Raji (cell line): Measurements from ENCODE around the gene SMYD4.

ENCODE experiments used
- POLR2A ChIP-seq: IDR thresholded peaks from 2 replicates; pipeline ENCODE4 v1.6.1; 2011; ENCODE audit warnings: low read depth, low read length, control low read depth; ENCODE audit not compliant: insufficient read depth

The SMYD4 gene

GRCh38 chr17:1773696-1774181, 56.0 kb downstream of the SMYD4 start:
- TF ChIP-seq POLR2A = no peak

GRCh38 chr17:1769822-1770477, 59.8 kb downstream of the SMYD4 start:
- TF ChIP-seq POLR2A = no peak

GRCh38 chr17:1767358-1767757, 62.3 kb downstream of the SMYD4 start:
- TF ChIP-seq POLR2A = no peak

GRCh38 chr17:1766382-1767135, 63.1 kb downstream of the SMYD4 start:
- TF ChIP-seq POLR2A = no peak

GRCh38 chr17:1765576-1765975, 64.1 kb downstream of the SMYD4 start:
- no peak for TF ChIP-seq POLR2A

GRCh38 chr17:1764284-1764683, 65.4 kb downstream of the SMYD4 start:
- no peak for TF ChIP-seq POLR2A

- TF ChIP-seq POLR2A = no peak
These were observed 66.5 kb downstream of the SMYD4 start for GRCh38 chr17:1762901-1763898.

- TF ChIP-seq POLR2A = no peak
These were observed 67.3 kb downstream of the SMYD4 start for GRCh38 chr17:1762233-1762900.

- no peak for TF ChIP-seq POLR2A
These were observed 70.2 kb downstream of the SMYD4 start for GRCh38 chr17:1759529-1759928.

- TF ChIP-seq POLR2A = no peak
These were observed 70.9 kb downstream of the SMYD4 start for GRCh38 chr17:1758807-1759206.

- TF ChIP-seq POLR2A = no peak
These were observed 73.9 kb downstream of the SMYD4 start for GRCh38 chr17:1755827-1756262.

- no peak for TF ChIP-seq POLR2A
These were observed 74.4 kb downstream of the SMYD4 start for GRCh38 chr17:1755252-1755826.

- TF ChIP-seq POLR2A = no peak
These were observed 75.1 kb downstream of the SMYD4 start for GRCh38 chr17:1754430-1755112.
